Muscle of arm (tissue), 12 donors: Measurements from ENCODE around the gene PSMB7. TPM values are rescaled to one million over a fixed set of nuclear protein-coding genes. Genes with fewer than 3 reads are reported as not detected.

ENCODE experiments used
- DNase-seq: peaks from one replicate; pipeline ENCODE4 v3.0.0-alpha.2; 2013
- polyA plus RNA-seq, 12 donors: library from polyadenylated mRNA; unstranded; fragments of 120-200 nt; gene quantifications; one replicate each; pipeline ENCODE4 v1.2.1, GENCODE V29; 2013; ENCODE audit not compliant: insufficient read length in 12 of 12

Gene PSMB7
- polyA plus RNA-seq, 12 donors, result 109 to 208 (median 183) TPM; not detected in 1

DNA sequence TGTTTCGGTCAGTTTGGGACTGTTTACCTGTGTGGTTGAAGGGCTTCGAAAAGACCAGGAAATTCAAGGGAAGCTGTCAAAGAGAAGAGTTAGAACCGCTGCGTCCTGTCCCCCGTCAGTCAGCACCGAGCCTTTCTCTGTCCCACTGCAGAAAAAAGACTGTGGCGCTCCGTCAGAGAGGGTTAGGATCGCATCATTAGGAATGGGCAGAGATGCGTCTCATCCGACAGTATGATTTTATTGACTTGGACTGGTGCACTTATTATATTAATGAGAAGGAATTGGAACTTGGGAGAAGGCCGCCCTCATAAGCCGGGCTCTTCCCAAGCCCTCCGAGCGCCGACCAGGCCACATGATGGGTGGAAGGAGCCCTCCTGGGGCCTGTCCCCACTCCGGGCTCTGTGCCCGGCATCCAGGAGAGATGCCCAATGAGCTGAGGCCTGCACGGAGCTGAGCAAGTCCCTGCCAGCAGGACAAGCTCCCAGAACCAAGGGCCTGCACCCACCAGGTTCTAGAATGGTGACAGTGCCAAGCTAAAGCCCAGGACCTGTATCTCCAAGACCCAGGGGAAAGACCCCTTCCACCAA lies 85.9 kb downstream of the PSMB7 start:
- DNase-seq, result no peak

DNA sequence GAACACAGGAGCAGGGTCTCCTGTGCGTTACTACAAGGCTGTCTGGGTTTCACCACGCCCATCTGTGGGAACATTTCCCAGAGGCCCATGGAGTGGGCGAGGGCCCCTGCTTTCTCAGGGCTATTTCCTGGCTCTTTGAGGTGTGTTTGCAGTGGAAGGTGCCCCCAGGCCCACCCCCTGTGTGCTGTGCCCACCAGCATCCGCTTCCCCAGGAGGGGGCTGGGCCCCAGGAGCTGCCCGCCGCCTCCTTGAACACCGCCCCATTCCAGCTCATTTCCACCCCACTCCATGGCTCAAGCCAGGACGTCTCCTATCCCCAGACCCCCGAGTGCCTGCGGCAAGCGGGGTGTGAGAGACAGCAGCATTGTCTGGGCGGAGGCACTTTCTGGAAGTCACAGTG lies 87.0 kb downstream of the PSMB7 start:
- DNase-seq, result no peak

DNA sequence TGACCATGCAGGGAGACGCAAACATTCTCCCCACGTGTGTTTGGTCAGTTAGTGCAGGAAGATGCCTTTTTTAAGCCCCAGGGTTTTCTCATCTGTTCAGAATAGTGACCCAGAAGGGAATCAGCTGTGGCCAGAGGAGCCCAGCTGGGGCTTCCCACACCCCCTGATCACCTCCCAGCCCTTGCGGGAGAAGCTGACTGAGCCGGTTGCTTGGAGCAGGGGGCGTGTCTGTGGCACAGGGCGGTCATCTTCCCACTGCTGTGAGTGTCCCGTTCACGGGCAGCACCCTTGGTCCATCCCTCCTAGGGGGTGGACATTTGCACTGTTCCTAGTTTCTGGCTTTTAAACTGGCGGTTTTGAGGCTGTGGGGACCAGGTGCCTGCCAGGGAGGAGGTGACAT lies 87.8 kb downstream of the PSMB7 start:
- DNase-seq, result no peak

GRCh38 chr9:124326378-124326777 lies 88.9 kb downstream of the PSMB7 start:
- no peak for DNase-seq

GRCh38 chr9:124325816-124326215 lies 89.4 kb downstream of the PSMB7 start:
- no peak for DNase-seq

GRCh38 chr9:124323904-124324303 lies 91.3 kb downstream of the PSMB7 start:
- DNase-seq, result no peak

GRCh38 chr9:124322618-124323432 lies 92.4 kb downstream of the PSMB7 start:
- no peak for DNase-seq

- no peak for DNase-seq
These were observed 93.3 kb downstream of the PSMB7 start for GRCh38 chr9:124321935-124322334.

- no peak for DNase-seq
These were observed 93.8 kb downstream of the PSMB7 start for GRCh38 chr9:124321416-124321815.

DNA sequence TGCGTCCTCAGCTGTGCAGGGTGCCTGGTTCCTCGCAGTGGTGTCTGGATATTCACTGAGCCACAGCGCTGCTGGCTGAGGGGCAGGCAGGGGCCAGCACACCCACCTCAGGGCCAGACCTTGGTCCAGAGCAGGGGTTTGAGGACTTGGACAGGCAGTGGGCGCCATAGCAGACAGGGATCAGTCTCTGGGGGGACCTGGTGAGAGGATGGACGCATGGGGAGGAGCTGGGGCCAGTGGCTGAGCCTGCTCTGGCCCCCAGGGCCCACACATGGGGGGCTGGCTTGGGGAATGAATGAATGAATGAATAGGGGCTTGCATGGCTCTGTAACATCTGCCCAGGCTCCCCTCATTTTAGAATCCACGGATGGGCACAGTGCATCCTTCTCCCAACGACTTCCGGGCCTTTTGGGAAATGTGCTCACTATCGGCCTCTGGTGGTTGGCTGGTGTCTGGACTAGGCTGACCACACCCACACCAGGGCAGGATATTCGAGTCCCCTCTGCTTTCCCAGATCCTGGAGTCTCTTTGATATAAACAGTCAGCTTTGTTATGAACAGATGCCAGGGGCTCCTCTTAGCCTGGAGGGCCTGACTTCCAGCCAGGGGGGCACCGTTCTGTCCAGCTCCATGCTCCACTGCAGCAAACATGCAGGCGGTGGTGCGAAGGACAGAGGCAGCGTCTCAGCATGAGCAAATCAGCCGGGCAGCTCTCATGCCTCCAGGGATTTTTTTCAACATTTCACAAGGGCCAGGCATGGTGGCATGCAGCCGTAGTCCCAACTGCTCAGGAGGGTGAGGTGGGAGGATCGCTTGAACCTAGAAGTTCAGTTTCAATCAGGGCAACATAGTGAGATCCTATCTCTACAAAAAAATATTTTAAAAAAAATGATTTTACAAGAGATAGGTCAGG lies 94.9 kb downstream of the PSMB7 start:
- DNase-seq, result peak; percentile 66

- DNase-seq, result no peak
These were observed 99.4 kb downstream of the PSMB7 start for GRCh38 chr9:124315882-124316281.

GRCh38 chr9:124313940-124314339 lies 101.3 kb downstream of the PSMB7 start:
- DNase-seq, result no peak

DNA sequence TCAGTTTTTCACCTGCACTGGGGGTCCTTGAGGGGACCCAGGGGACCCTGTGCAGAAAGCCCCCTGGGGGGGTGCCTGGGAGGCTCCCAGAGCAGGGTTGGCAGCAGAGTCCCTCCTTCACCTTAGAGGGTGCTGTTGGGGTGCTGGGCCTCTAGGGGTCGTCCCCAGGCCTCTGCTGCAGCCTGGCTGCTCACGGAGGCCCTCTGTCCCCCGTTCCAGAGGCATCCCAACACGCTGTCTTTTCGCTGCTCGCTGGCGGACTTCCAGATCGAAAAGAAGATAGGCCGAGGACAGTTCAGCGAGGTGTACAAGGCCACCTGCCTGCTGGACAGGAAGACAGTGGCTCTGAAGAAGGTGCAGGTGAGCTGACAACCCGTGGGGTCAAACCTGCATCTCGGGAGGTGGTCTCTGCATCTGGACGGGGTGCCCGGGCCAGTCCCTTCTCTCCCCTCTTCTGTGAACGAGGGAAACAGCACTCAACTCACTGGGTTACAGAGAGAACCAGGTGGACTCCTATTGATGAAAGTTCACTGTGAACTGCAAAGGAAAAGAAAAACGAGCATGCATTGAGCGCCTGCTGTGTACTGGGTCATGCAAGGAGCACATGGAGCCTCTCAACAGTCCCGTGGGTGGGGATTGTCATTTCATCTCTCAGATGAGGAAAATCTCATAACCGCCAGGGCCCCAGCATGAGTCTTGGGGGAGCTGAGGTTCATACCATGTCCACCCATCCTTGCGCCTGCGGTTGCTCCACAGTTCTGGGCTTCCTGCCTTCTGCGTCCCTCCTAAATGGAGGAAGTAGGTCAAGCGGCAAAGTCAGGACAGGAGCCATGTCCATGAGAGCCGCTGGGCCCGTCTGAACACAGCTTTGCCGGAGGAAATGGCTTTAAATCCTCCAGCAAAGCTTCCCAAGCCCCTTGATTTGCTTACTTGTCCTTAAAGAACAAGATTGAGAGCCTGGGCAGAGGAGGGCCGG lies 102.7 kb downstream of the PSMB7 start:
- DNase-seq, result no peak

- no peak for DNase-seq
These were observed 104.0 kb downstream of the PSMB7 start for GRCh38 chr9:124311283-124311682.

- no peak for DNase-seq
These were observed 105.6 kb downstream of the PSMB7 start for GRCh38 chr9:124309667-124310084.

- no peak for DNase-seq
These were observed 106.4 kb downstream of the PSMB7 start for GRCh38 chr9:124308606-124309491.

DNA sequence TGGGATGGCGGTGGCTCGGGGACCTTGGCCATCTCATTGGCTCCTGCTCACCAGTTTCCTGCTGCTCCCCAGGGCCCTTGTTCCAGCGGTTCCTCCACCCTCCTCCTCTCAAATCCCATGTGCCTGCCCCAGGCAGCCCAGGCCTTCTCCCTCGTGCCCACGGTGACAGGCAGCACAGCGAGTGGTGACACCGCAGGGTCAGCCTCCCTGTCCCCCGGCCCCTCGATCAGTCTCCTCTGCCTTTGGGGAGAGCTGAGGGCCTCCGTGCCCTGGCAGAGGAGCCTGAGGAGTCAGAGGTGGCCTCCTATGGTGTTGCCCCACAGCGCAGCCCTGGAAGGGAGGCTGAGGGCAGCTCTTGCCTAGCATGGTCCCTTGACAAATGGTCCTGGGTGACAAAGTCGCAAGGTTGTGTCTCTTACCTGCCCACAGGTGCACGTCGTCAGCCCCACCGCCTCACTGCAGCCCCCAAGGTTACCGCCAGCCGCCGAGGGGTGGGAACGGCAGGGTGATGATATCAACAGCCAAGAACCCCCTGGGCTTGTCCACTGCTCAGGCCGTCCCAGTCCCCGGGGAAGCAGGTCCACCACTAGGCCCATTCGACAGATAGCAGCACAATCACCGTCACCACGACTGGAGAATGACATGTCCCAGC lies 107.7 kb downstream of the PSMB7 start:
- DNase-seq, result no peak

GRCh38 chr9:124306098-124306735 lies 109.0 kb downstream of the PSMB7 start:
- no peak for DNase-seq

DNA sequence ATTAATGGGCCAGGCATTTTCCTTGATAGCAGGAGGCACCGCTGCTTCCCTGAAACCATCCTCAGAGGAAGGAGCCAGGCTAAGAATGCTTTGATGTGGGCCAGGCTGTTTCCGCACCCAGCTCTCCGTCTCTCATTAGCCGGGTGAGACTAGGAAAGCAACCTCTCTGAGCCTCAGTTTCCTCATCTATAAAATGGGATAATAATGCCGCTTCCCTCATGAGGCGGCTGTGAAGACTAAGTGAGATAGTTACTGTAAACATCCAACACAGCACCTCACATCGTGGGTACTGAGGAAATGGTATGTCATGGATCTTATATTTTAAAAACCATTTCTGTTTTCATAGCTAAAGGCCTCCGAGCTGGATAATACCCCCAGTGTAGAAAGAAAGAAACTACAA lies 111.0 kb downstream of the PSMB7 start:
- DNase-seq, result no peak
